HEK293T (cell line): ENCODE results near the gene SCLT1.

Experiments
- CTCF ChIA-PET: fragments of 350-600 bp; formaldehyde crosslinking; extraction: SDS; loops from one replicate; lab custom pipeline; 2021; ENCODE audit warnings: antibody characterized with exemption, inconsistent platforms; lab: Yijun Ruan, JAX
- POLR2A ChIA-PET: fragments of 350-600 bp; formaldehyde crosslinking; extraction: SDS; loops from one replicate; lab custom pipeline; 2020; ENCODE audit warnings: antibody characterized with exemption, inconsistent platforms; lab: Yijun Ruan, JAX
- DNase-seq: peaks from one replicate; pipeline ENCODE4 v3.0.0; 2012; ENCODE audit warnings: mixed read lengths; ENCODE audit errors: extremely low spot score
- ARNT ChIP-seq: fragments of 450-650 bp; IDR thresholded peaks from 2 replicates; pipeline ENCODE4 v1.6.1; 2017; ENCODE audit warnings: mild to moderate bottlenecking
- BHLHE40 ChIP-seq: fragments of 450-650 bp; IDR thresholded peaks from 2 replicates; pipeline ENCODE4 v1.6.1; 2016; ENCODE audit warnings: mild to moderate bottlenecking, moderate library complexity, borderline replicate concordance
- CTBP1 ChIP-seq: fragments of 450-650 bp; IDR thresholded peaks from 2 replicates; pipeline ENCODE4 v1.6.1; 2016; ENCODE audit warnings: borderline replicate concordance
- ELF4 ChIP-seq: fragments of 450-650 bp; IDR thresholded peaks from 2 replicates; pipeline ENCODE4 v1.6.1; 2017; ENCODE audit warnings: antibody characterized with exemption
- FOXA1 ChIP-seq: fragments of 450-650 bp; IDR thresholded peaks from 2 replicates; pipeline ENCODE4 v1.6.1; 2016; ENCODE audit warnings: mild to moderate bottlenecking
- FOXK2 ChIP-seq: fragments of 450-650 bp; IDR thresholded peaks from 2 replicates; pipeline ENCODE4 v1.6.1; 2016; ENCODE audit warnings: mild to moderate bottlenecking
- FOXM1 ChIP-seq: fragments of 450-650 bp; IDR thresholded peaks from 2 replicates; pipeline ENCODE4 v1.6.1; 2017; ENCODE audit warnings: mild to moderate bottlenecking, borderline replicate concordance
- HDGF ChIP-seq: fragments of 450-650 bp; IDR thresholded peaks from 2 replicates; pipeline ENCODE4 v1.6.1; 2017; ENCODE audit warnings: antibody characterized with exemption, borderline replicate concordance
- L3MBTL2 ChIP-seq: fragments of 450-650 bp; conservative IDR thresholded peaks from 2 replicates; pipeline ENCODE4 v1.6.1; 2016; ENCODE audit warnings: mild to moderate bottlenecking
- LEF1 ChIP-seq: fragments of 450-650 bp; IDR thresholded peaks from 2 replicates; pipeline ENCODE4 v1.6.1; 2017; ENCODE audit warnings: mild to moderate bottlenecking, borderline replicate concordance
- NFRKB ChIP-seq: fragments of 450-650 bp; IDR thresholded peaks from 2 replicates; pipeline ENCODE4 v1.6.1; 2016; ENCODE audit warnings: mild to moderate bottlenecking, moderate library complexity
- SP1 ChIP-seq: fragments of 450-650 bp; IDR thresholded peaks from 2 replicates; pipeline ENCODE4 v1.6.1; 2017
- SUZ12 ChIP-seq: fragments of 450-650 bp; IDR thresholded peaks from 2 replicates; pipeline ENCODE4 v1.6.1; 2016; ENCODE audit warnings: mild to moderate bottlenecking
- TARDBP ChIP-seq: fragments of 450-650 bp; IDR thresholded peaks from 2 replicates; pipeline ENCODE4 v1.6.1; 2016
- ZNF384 ChIP-seq: fragments of 450-650 bp; IDR thresholded peaks from 2 replicates; pipeline ENCODE4 v1.6.1; 2016
- TF ChIP-seq, protein P1 (sequence below): fragments of 450-650 bp; IDR thresholded peaks from 2 replicates; pipeline ENCODE4 v1.6.1; 2016

Gene SCLT1

DNA sequence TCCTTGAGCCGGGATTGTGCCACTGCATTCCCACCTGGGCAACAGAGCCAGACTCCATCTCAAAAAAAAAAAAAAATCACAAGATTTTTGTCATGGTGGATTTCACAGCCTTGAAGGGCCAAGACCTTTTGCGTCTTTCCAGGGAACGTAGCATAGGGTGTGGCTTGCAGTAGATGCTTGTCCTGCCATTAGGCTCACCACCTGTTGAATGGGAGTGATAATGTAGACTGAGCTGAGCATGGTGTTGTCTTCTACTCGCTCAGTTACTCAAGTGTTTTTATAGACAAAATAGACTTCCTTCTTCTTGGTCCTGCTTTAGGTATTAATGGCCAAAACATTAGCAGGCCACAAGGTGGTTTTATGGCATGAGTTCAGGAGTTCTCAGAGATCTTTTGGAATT, 243.1 kb downstream of the SCLT1 start:
- TF ChIP-seq L3MBTL2 (no peak), ARNT (no peak), HDGF (no peak), LEF1 (no peak), ELF4 (no peak), NFRKB (no peak), BHLHE40 (no peak), SP1 (no peak)
- no peak for DNase-seq
- POLR2A ChIA-PET = no interaction called here
- CTCF ChIA-PET = no interaction called here

DNA sequence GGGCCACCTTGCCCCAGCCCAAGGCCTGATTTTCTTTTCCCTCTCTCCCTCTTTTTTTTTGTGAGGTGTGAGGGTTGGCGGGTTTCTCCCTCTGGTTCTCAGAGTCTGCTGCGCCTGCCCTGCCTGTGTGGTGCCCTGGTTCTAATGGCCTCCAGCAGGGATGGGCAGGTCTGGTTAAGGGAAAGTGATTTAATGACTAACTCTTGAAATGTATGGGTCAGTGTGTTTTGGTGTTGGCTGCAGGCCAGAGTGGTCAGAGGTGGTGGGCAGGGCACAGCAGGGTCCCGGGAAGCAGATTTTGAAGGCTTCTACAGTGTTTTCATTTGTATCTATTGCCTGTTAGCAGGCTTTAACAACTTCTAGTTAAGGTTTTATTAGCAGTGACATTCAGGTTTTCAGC, 244.9 kb downstream of the SCLT1 start:
- no peak for DNase-seq
- ChIA-PET CTCF (no interaction called here), POLR2A (no interaction called here)
- TF ChIP-seq NFRKB (no peak), FOXM1 (no peak), L3MBTL2 (no peak), ARNT (no peak), HDGF (no peak), FOXA1 (no peak), ELF4 (no peak), FOXK2 (no peak), ZNF384 (no peak), SUZ12 (no peak), TARDBP (no peak), LEF1 (no peak), BHLHE40 (no peak), CTBP1 (no peak), SP1 (no peak)
- TF ChIP-seq, protein P1, sequence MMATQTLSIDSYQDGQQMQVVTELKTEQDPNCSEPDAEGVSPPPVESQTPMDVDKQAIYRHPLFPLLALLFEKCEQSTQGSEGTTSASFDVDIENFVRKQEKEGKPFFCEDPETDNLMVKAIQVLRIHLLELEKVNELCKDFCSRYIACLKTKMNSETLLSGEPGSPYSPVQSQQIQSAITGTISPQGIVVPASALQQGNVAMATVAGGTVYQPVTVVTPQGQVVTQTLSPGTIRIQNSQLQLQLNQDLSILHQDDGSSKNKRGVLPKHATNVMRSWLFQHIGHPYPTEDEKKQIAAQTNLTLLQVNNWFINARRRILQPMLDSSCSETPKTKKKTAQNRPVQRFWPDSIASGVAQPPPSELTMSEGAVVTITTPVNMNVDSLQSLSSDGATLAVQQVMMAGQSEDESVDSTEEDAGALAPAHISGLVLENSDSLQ = no peak

DNA sequence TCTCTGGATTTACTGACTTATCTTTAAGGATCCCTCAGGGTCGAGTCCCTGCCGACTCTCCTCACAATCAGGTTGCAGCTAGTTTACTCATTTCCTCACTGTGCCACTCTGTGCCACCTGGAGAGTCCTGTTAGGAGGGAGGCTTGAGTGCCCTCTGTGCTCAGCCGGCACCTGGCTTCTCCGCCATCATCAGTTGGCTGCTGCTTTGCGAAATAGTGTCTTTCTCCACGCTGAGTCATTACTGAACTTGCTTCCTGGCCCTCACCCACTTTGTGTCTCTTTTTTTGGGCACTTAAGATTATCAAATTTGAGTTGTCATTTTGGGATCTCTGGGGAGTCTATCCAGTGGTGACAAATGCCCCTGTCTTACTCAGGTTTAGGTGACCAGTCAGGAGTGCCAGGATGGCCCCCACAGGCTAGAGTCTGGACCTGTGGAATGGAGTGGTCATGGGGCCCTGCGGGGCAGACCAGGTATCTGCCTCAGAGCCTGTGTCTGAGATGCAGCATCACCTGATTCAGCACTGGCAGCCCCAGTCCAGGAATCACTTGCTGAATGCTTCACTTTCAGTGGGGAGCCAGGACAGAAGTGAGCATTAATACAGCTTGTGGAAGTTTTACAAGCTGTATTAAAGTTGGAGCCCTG, 246.1 kb downstream of the SCLT1 start:
- TF ChIP-seq FOXM1 = no peak
- TF ChIP-seq, protein P1 = no peak
- no peak for TF ChIP-seq TARDBP
- no peak for TF ChIP-seq L3MBTL2
- TF ChIP-seq ARNT = no peak
- TF ChIP-seq NFRKB = no peak
- TF ChIP-seq ZNF384 = no peak
- TF ChIP-seq SUZ12 = no peak
- TF ChIP-seq LEF1 = no peak
- TF ChIP-seq CTBP1 = no peak
- TF ChIP-seq FOXA1 = no peak
- TF ChIP-seq ELF4 = no peak
- no peak for TF ChIP-seq SP1
- TF ChIP-seq HDGF = no peak
- TF ChIP-seq BHLHE40 = no peak
- TF ChIP-seq FOXK2 = no peak
- ChIA-PET CTCF (no interaction called here), POLR2A (no interaction called here)
- DNase-seq = no peak

DNA sequence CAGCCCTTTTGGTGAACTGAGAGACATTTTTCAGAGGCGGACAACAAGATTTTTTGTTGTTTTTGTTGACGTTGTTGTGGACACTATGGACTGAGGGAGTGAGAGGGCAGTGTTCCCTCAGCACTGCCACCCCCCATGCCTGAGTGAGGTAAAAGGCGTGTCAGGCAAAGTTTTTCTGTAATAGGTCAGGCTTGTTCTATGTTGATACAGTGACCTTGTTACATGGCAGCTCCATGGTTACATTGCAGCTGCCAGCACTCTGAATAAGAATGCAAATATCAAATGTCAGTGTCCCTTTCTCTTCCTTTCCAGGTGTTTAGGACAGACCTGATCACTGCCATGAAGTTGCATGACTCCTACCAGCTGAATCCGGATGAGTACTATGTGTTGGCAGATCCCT, 247.3 kb downstream of the SCLT1 start:
- DNase-seq = no peak
- CTCF ChIA-PET = no interaction called here
- POLR2A ChIA-PET = no interaction called here
- TF ChIP-seq ZNF384 (no peak), CTBP1 (no peak)

DNA sequence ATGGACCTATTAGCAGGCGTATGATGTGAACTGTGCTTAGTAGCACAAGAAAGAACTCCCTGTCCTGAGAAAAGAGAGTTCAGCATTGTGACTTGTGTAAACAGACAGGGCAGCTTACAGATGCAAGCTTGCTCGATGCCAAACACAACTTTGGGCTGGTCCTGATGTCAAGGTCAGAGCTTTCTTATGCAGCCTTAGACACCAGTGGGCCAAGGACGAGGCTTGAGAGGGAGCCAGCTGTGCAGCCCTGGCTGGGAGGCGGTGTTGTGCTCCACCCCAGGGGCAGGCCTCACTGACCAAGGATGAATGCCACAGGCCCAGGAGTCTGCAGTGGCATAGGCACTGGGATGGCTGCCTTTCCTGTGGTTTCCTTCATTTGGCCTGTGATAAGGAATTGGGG, 248.4 kb downstream of the SCLT1 start:
- TF ChIP-seq BHLHE40 (no peak), ARNT (no peak), SUZ12 (no peak), L3MBTL2 (no peak), FOXK2 (no peak), FOXA1 (no peak), CTBP1 (no peak), HDGF (no peak), SP1 (no peak), TARDBP (no peak), NFRKB (no peak), ZNF384 (no peak), FOXM1 (no peak), LEF1 (no peak)
- TF ChIP-seq, protein P1 = no peak
- CTCF ChIA-PET = no interaction called here
- no peak for DNase-seq
- POLR2A ChIA-PET = no interaction called here

DNA sequence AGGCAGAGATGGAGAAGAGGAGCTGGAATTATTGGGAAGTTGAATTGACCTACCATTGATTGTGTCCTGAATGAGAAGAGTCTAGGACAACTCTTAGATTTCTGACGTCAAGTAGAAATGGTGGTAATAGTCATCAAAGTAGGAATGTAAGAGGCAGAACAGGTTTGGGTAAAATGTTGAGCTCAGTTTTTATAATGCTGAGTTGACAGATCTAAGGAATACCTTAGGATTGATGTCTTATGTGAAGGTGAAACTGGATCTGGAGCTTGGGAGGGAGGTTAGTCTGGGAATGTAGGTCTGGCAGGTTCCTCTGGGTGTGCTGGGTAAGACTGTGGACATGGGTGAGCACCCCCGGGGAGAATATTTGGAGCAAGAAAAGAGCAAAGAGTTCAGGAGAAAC, 251.9 kb downstream of the SCLT1 start:
- CTCF ChIA-PET = no interaction called here

More for the DNA sequence above, 251.9 kb downstream of the SCLT1 start:
- no peak for DNase-seq
- POLR2A ChIA-PET = no interaction called here
- TF ChIP-seq TARDBP (no peak), CTBP1 (no peak), SUZ12 (no peak), HDGF (no peak), SP1 (no peak), FOXA1 (no peak), FOXM1 (no peak), L3MBTL2 (no peak), FOXK2 (no peak), ARNT (no peak), BHLHE40 (no peak), ZNF384 (no peak), NFRKB (no peak)
- TF ChIP-seq, protein P1 = no peak
